Panc1 (cell line): ENCODE results near the gene FAM120B.

ENCODE experiments used
- CTCF ChIP-seq: fragments of 450-650 bp; IDR thresholded peaks from 2 replicates; pipeline ENCODE4 v1.5.1; 2017; ENCODE audit warnings: mild to moderate bottlenecking
- POLR2AphosphoS5 ChIP-seq: IDR thresholded peaks from 2 replicates; pipeline ENCODE4 v1.6.1; 2012; ENCODE audit warnings: mild to moderate bottlenecking, low read depth, low read length, moderate library complexity

GRCh38 chr6:170407932-170408331 lies 101.4 kb downstream of the FAM120B start:
- TF ChIP-seq CTCF (no peak), POLR2AphosphoS5 (no peak)
